ENCODE results near the gene TPBGL.
A peak's percentile ranks its signal among the peaks of the same experiment; 100 is the strongest.

DNA sequence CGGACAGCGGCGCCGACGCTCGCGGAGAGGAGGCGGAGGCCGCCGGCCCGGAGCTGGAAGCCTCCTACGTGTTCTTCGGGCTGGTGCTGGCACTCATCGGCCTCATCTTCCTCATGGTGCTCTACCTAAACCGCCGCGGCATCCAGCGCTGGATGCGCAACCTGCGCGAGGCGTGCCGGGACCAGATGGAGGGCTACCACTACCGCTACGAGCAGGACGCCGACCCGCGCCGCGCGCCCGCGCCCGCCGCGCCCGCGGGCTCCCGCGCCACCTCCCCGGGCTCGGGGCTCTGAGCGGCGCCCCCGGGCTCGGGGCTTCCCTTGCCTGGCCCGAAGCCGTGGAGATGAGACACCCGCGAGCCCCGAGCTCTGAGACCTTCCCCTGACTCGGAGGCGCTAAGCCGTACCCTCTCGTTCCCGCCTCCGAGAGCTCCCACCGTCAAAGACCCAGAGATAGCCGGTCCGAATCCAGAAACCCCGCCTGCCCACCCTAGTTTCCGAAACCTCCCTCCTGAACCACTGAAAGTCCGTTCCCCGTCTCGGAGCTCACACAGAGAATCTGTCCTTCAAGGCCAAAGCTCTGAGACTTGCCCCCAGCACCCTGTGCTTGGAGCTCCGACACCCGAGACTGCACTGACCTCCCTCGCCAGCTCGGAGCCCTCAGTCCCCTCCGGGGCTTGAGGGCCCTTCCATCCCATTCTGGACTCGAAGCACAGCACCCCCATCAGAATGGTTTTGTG, 1.5 kb downstream of the TPBGL start:
- TF ChIP-seq CTCF (IDR thresholded peaks at IDR 0.05) (peak in 1 of 3 experiments; percentile 17), POLR2AphosphoS5 (IDR thresholded peaks at IDR 0.05) (no peak), POLR2A (IDR thresholded peaks at IDR 0.05; ENCODE audit: low read depth) (no peak)
